ENCODE results near the gene TRIM5.

DNA sequence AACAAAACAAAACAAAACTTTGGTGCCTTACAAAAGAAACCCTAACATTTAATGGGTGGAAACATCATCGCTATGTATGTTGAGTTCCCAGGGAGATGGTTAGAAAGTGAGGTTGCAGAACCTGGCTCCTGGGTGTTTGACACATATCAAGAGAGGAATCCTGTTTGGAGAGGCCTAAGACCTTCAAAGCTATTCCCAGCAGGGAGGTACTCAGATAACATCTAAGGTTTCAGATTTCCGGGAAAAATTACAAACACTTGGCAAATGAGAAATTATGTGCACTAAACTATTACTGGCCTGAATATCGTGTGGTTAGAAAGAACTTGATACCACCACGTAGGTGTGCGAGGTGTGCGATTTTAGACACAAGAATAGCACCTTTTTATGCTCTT is 18.5 kb downstream of the TRIM5 start:
- TF ChIP-seq CTCF (IDR thresholded peaks at IDR 0.05) (no peak), ZFX (IDR thresholded peaks at IDR 0.05; ENCODE audit: borderline replicate concordance) (no peak)

All from 22Rv1 (cell line).